IPS-NIHi7 (cell line): ENCODE measurements around the gene SAFB.
"Not testable (repeated sequence)": the region's sequence is repeated elsewhere in the genome, so short reads cannot be mapped to it uniquely, and the experiment has no call there.

Source experiments
- DNase-seq: peaks from one replicate; pipeline ENCODE4 v3.0.0; 2012; ENCODE audit warnings: mixed read lengths; ENCODE audit errors: extremely low spot score

Gene SAFB

GRCh38 chr19:5595129-5595528 lies 27.8 kb upstream of the SAFB start:
- no peak for DNase-seq

GRCh38 chr19:5595745-5596144 lies 27.1 kb upstream of the SAFB start:
- no peak for DNase-seq

- no peak for DNase-seq
These were observed 22.1 kb upstream of the SAFB start for GRCh38 chr19:5600797-5601196.

- DNase-seq: no peak
These were observed 19.3 kb upstream of the SAFB start for GRCh38 chr19:5603626-5604025.

- no peak for DNase-seq
These were observed 17.5 kb upstream of the SAFB start for GRCh38 chr19:5605362-5605761.

- no peak for DNase-seq
These were observed 15.3 kb upstream of the SAFB start for GRCh38 chr19:5607318-5608275.

- no peak for DNase-seq
These were observed 14.6 kb upstream of the SAFB start for GRCh38 chr19:5608291-5608690.

- DNase-seq: not testable (repeated sequence)
These were observed 14.1 kb upstream of the SAFB start for GRCh38 chr19:5608766-5609165.

GRCh38 chr19:5609881-5610448 lies 12.9 kb upstream of the SAFB start:
- DNase-seq: no peak

- DNase-seq: no peak
These were observed 9.7 kb upstream of the SAFB start for GRCh38 chr19:5612891-5613865.

GRCh38 chr19:5615756-5616327 lies 7.0 kb upstream of the SAFB start:
- no peak for DNase-seq

- DNase-seq: no peak
These were observed 5.8 kb upstream of the SAFB start for GRCh38 chr19:5617080-5617479.

- DNase-seq: no peak
These were observed 4.3 kb upstream of the SAFB start for GRCh38 chr19:5618591-5618990.

- no peak for DNase-seq
These were observed 2.9 kb upstream of the SAFB start for GRCh38 chr19:5619946-5620345.

GRCh38 chr19:5621311-5621944 lies 1.5 kb upstream of the SAFB start:
- no peak for DNase-seq

- DNase-seq: no peak
These were observed 878 bp upstream of the SAFB start for GRCh38 chr19:5621945-5622464.

GRCh38 chr19:5623397-5624017 lies 624 bp downstream of the SAFB start:
- DNase-seq: no peak

GRCh38 chr19:5624018-5624663 lies 1.3 kb downstream of the SAFB start:
- DNase-seq: peak; percentile 20

GRCh38 chr19:5624741-5625278 lies 1.9 kb downstream of the SAFB start:
- no peak for DNase-seq

- no peak for DNase-seq
These were observed 2.8 kb downstream of the SAFB start for GRCh38 chr19:5625641-5626040.
